ENCODE data around the gene C13orf42. TPM values are rescaled to one million over a fixed set of nuclear protein-coding genes. Genes with fewer than 3 reads are reported as not detected.

Gene C13orf42
- total and polyA plus RNA-seq, 12 donors: 0.01 TPM; not detected in 11

DNA sequence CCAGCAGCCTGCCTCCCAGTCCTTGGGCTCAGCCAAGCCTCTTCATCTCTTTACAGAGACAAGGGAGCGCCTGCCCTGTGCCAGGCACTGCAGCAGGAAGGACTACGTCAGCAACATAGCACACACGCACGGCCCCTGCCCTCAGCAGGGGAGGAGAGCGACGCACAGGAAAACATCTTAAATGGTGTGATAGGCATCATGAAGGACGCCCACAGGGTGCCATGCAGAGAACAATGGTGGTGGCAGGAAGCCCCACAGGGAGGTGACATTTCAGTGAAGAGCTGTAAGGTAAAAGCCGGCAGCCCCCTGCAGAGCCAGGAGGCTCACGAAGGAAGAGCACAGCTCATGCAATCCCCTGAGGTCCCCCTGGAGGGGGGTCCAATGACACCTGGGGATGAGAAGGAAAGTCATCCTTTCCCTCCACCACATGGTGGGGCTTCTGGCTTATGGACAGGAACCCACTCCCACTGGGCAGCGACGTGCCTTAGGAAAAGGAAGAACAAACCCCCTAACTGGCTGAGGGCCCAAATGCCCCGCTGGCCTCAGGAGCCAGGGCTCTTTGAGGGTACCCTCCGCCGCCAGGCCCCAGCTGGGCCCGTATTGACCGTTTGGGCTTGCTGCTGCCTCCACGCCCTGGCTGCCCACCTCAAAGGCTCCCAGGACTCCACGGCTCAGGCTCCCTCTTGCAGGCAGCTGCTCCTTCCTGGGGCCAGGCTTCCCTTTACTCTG, 37.3 kb upstream of the C13orf42 start:
- Histone ChIP-seq H3K4me3 (no peak overlapping the region), H3K36me3 (no peaks in the 10 kb centered on the region), H3K27ac (peak overlapping the region in 2 of 10 donors; percentile 6 to 62), H3K9me3 (peaks cover 0 to 12% (median 0%) of the 10 kb centered on the region in 11 donors), H3K4me1 (peaks cover 0 to 9% (median 0%) of the 10 kb centered on the region in 9 donors), H3K27me3 (peaks cover 0 to 6% (median 0%) of the 10 kb centered on the region in 7 donors)
- 59 to 61% methylated on average over 18 of the region's 18 CpGs for WGBS, 2 donors
- DNase-seq (no peak), ATAC-seq (peak in 7 of 8 donors; percentile 7 to 76 (median 48))
- TF ChIP-seq, protein P1, sequence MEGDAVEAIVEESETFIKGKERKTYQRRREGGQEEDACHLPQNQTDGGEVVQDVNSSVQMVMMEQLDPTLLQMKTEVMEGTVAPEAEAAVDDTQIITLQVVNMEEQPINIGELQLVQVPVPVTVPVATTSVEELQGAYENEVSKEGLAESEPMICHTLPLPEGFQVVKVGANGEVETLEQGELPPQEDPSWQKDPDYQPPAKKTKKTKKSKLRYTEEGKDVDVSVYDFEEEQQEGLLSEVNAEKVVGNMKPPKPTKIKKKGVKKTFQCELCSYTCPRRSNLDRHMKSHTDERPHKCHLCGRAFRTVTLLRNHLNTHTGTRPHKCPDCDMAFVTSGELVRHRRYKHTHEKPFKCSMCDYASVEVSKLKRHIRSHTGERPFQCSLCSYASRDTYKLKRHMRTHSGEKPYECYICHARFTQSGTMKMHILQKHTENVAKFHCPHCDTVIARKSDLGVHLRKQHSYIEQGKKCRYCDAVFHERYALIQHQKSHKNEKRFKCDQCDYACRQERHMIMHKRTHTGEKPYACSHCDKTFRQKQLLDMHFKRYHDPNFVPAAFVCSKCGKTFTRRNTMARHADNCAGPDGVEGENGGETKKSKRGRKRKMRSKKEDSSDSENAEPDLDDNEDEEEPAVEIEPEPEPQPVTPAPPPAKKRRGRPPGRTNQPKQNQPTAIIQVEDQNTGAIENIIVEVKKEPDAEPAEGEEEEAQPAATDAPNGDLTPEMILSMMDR (IDR thresholded peaks at IDR 0.05): no peak
- intact Hi-C loops (cut with DNase I): loop anchor here in 5 of 10 donors (2.0 to 5.0 kb wide), 2 partner anchors 138 to 139 kb away; no protein-coding TSS in a partner anchor

DNA sequence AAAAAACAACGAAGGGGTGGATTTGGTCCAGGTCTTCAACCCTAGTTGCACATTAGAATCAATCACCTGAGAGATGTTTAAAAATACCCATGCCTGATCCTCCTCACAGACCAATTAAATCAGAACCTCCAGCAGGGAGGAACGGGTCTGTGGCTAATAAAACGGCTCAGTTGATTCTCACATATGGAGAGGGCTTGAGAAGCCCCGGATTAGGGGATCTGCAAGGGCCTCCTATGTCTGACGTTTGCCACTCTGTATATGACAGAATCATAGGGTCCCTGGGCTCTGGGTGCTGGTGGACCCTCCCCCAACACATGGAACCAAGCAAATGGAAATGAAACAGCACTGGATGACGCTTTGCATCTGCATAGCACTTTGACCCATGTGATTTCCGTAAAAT, 36.7 kb upstream of the C13orf42 start:
- no peak overlapping the region for H3K4me3 ChIP-seq
- no peaks in the 10 kb centered on the region for H3K36me3 ChIP-seq
- intact Hi-C loops (cut with DNase I): loop anchor here in 5 of 10 donors (2.0 to 5.0 kb wide), 2 partner anchors 139 to 140 kb away; no protein-coding TSS in a partner anchor
- ATAC-seq: no peak
- H3K4me1 ChIP-seq: peaks cover 0 to 9% (median 0%) of the 10 kb centered on the region in 9 donors
- H3K27me3 ChIP-seq: peaks cover 0 to 6% (median 0%) of the 10 kb centered on the region in 7 donors
- H3K9me3 ChIP-seq: peaks cover 0 to 12% (median 0%) of the 10 kb centered on the region in 11 donors
- TF ChIP-seq, protein P1 (IDR thresholded peaks at IDR 0.05): no peak
- WGBS, 2 donors: 60 to 74% methylated on average over 7 of the region's 7 CpGs
- no peak for DNase-seq
- H3K27ac ChIP-seq: no peak overlapping the region

DNA sequence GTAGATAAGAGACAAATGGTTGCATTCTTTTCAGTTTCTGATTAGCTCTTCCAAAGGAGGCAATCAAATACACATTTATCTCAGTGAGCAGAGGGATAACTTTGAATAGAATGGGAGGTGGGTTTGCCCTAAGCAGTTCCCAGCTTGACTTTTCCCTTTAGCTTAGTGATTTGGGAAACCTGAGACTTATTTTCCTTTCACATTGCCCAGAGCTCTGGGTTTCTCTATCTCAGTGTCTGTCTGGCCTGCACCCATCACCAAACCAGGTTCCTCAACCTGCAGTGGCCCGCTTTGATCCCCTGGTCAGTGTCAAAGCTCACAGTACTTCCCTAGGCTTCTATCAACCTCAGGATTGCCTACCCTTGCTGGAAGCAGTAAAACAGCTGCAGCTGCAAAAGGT, 35.6 kb upstream of the C13orf42 start:
- no peak for ATAC-seq
- Histone ChIP-seq H3K27me3 (peaks cover 0 to 6% (median 0%) of the 10 kb centered on the region in 7 donors), H3K9me3 (peaks cover 0 to 12% (median 0%) of the 10 kb centered on the region in 11 donors), H3K36me3 (no peaks in the 10 kb centered on the region), H3K27ac (no peak overlapping the region), H3K4me1 (peaks cover 0 to 9% (median 0%) of the 10 kb centered on the region in 9 donors), H3K4me3 (no peak overlapping the region)
- TF ChIP-seq, protein P1 (IDR thresholded peaks at IDR 0.05): no peak
- 83 to 93% methylated on average over 1 of the region's 1 CpG for WGBS, 2 donors
- intact Hi-C loops (cut with DNase I): loop anchor here in 1 of 10 donors (5.0 kb wide), 1 partner anchor 141 kb away; no protein-coding TSS in a partner anchor
- no peak for DNase-seq

DNA sequence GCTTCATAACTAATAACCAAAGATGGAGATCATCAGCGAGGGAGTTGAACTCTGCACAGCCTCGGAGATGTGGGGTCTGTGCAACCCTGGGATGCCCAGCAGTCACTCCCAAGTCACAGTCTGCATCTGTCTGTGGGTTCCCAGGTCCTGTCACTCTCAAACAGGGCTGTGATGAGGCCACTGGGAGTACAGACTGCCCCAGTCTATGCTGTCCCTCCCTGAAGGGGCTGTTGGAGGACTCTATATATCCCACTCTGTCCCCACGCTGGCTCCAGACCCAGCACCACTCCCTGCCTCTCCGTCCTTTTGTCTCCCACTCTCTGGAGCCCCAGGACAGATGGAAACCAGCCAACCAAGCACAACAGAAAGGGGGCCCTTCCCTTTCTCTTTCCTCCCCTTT, 26.2 kb upstream of the C13orf42 start:
- WGBS, 2 donors: 68 to 70% methylated on average over 4 of the region's 4 CpGs
- Histone ChIP-seq H3K27ac (no peak overlapping the region), H3K36me3 (no peaks in the 10 kb centered on the region), H3K4me1 (no peaks in the 10 kb centered on the region), H3K4me3 (no peak overlapping the region), H3K9me3 (no peaks in the 10 kb centered on the region), H3K27me3 (no peaks in the 10 kb centered on the region)
- intact Hi-C loops (cut with DNase I): no loop called here
- ATAC-seq (no peak), DNase-seq (no peak)
- TF ChIP-seq, protein P1 (IDR thresholded peaks at IDR 0.05): no peak

Measured in heart right ventricle (tissue), 16 donors.